Iris pigment epithelial cell (primary cell): ENCODE measurements around the gene TXNRD1.
"Not testable (repeated sequence)": the region's sequence is repeated elsewhere in the genome, so short reads cannot be mapped to it uniquely, and the experiment has no call there.

Experiments
- DNase-seq: peaks from one replicate; pipeline ENCODE4 v3.0.0-alpha.2; 2011; ENCODE audit warnings: low read depth

Gene TXNRD1

DNA sequence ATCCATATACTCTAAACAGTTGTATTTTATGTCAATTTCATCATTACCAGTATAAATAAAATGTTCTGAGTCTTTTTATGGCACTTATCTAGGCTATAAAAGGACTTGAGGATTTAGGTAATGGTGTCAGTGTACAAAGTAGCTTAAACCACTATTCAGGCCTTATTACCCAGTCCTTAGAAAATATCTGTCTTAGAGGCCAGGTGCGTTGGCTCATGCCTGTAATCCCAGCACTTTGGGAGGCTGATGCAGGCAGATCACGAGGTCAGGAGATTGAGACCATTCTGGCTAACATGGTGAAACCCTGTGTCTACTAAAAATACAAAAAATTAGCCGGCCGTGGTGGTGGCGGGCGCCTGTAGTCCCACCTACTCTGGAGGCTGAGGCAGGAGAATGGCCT lies 112.7 kb downstream of the TXNRD1 start:
- DNase-seq, result not testable (repeated sequence)

DNA sequence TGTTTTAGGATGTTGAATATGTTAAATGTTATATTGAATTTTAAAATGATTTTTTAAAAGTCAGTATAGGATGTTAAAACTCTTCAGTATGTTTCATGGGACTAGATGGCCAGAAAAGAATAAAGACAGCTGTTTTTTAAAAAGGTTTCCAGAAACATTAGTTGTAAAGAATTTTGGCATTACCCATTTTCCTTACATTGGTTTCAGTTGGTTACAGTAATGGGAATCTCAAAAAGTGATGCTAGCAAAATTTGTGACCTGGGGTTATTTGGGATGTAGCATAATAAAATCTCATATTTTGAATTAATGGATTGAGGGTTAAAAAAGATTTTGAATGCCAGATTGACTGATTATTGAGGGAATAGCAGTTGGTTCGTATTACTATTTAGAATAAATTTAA lies 113.2 kb downstream of the TXNRD1 start:
- no peak for DNase-seq

DNA sequence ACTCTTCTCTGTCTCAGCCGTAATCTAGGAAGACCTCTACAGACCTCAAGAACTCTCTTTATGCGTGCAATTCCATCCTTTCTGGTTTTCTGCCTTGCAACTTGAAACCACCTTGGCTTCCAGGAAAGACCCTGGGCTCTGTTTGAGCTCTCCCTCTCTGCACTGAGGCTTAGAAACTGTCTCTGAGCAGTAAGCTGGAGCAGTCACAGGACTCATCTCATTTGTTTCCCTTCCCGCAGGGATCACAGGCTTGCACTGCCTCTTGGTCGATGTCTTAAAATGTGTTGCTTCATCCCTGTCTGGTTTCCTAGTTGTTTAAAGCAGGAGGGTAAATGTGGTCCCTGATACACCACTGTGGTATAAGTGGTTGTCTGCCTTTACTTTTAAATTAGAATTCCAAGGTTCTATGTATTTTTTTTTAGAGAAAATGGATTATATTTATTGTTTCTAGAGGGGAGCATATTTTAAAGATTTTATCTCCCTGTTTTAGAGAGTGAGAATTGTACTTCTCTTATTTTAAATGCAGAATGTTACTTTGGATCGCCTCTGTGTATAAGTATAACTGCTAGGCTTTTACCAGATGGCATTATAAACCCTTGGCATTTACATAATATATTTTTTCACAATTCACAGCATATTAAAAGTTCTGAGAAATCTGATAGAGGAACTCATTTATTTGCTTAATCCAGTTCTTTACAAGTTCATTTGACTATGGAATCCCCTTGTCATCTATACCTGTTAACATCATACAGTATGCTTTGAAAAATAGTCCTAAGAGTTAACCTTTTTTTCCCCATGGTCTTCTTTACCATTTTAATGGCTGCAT lies 114.3 kb downstream of the TXNRD1 start:
- DNase-seq, result no peak

DNA sequence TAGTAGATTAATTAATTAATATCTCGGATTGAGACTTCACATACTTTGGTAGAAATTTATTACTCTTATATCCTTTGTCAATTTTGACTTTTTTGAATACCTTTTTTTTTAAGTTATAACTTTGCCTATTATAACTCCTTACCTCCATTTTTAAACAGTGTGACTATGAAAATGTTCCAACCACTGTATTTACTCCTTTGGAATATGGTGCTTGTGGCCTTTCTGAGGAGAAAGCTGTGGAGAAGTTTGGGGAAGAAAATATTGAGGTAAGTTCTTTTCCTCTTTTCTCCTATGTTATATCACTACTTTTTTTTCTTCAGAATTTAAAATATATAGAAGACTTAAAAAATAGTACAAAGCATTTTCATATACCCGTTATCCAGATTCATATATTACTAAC lies 115.8 kb downstream of the TXNRD1 start:
- no peak for DNase-seq

DNA sequence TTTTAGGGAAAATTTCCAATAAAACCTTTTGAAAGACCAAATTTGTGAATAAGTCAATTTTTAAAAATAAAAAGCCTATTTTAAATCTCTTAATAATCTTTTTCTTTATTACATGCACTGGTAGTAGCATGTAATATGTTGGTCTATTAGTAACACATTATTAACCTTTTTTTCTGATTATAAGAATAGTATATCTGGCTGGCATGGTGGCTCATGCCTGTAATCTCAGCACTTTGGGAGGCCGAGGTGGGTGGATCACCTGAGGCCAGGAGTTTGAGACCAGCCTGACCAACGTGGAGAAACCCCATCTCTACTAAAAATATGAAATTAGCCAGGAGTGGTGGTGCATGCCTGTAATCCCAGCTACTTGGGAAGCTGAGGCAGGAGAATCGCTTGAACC lies 116.7 kb downstream of the TXNRD1 start:
- DNase-seq, result not testable (repeated sequence)

DNA sequence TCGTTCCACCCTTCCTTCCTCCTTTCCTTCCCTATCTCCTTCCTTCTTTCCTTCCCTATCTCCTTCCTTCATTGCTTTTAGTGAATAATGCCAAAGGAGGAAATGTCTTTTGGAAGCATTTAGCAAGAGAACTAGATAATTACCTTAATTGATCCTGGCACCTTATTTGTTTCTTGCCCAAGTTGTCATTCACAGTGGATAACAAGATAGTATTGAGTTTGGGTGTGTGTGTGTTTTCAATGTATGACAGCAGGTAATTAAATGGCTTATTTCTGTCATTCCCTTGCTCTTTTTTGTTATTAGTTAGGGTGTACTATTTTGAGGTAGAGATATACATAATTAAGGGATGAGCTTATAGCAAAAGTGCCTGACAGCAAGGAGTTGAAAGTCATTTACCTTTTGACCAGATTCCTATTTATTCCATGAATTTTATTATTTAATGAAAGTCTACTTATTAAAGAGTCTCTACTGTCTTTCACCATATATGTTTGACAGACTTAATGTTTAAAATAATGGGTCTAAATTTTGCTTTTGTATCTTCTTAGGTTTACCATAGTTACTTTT lies 118.2 kb downstream of the TXNRD1 start:
- no peak for DNase-seq

DNA sequence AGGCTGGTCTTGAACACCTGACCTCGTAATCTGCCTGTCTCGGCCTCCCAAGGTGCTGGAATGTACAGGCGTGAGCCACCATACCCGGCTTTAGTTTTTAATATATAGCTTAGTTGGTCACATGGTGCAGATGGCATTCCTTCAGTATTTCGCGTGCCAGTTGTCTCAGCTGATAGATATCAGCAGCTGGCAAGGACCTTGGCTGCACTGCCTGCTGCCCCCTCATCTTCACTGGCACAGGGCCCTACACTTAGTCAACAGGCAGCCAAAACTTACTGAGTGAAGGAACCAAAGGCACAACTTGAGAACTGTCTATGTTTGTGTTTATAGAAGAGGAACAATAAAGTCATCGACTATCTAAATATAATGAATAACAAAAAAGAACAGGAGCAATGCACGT lies 119.0 kb downstream of the TXNRD1 start:
- DNase-seq, result no peak

DNA sequence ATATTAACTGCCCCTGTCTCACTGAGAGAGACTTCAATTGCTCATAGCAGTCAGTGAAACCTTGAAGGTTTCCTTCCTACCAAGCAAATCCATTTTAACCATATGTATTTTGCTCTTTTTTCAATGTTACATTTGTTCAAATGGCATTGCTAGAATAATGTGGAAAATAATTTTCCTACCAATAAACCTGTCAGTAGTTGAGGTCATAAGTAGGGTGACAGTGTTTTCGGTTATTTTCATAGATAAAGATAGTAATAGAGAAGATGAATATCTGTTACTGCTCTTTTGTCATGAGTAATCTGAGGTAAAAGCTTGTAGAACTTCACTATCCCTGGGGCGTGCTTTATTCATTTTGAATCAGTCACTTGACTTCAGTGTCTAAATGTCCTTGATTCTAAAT lies 120.5 kb downstream of the TXNRD1 start:
- DNase-seq, result no peak

DNA sequence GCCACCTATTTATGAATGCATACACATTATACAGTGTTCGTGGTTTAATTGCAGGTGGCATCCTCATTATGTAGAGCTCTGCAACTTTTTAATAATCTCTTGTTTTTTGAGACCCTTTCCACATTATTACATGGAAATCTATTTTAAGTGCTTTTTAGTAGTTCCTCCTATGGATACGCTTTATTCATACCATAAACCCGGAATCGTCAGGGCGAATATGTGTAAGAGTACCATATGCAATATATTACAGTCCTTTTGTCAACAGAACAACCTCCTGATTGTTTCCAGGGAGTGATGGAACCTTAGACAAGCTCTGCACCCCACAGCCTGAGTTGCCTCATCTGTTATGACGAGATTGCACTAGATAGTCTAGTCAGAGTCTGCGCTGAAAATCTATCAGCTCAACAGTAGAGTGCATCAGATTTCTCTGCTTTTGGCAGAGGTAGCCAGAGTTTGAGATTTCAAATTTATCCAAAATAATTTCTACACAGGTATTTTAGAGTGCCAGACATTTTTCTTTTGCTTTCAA lies 121.5 kb downstream of the TXNRD1 start:
- DNase-seq, result peak; percentile 36

DNA sequence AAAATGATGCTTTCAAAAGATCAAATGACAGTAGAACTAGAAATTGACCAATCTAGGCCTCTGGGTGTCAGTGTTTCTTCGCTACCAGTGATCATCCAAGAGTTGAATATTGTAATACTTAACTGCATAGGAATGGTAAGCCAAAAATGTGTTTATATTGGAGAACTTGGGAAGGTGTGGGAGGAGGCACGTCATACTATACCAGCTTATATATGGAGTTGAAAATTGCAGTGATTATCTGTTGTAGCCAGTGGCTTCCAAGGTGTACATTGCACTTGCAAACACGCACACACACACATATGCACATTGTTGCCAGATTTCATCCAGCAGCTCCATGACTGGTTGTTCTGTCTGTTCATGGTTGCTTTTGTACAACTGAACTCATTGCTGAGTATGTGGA lies 124.1 kb downstream of the TXNRD1 start:
- DNase-seq, result no peak

DNA sequence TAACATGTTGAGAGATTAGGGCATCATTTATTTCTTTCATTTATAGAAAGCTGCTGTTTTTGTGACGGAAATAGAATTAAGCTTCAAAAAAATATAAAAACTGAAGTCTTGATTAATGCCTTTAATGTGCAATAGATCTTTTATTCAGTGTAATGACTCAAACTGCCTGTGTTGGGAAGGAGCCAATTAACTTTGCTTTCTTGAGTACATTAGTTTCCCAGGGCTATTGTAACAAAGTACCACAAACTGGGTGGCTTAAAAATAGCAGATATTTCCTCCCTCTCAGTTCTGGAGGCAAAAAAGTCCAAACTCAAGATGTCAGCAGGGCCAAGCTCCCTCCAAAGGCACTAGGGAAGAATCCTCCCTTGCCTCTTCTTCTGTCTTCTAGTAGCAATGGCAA lies 124.6 kb downstream of the TXNRD1 start:
- peak; percentile 44 for DNase-seq

DNA sequence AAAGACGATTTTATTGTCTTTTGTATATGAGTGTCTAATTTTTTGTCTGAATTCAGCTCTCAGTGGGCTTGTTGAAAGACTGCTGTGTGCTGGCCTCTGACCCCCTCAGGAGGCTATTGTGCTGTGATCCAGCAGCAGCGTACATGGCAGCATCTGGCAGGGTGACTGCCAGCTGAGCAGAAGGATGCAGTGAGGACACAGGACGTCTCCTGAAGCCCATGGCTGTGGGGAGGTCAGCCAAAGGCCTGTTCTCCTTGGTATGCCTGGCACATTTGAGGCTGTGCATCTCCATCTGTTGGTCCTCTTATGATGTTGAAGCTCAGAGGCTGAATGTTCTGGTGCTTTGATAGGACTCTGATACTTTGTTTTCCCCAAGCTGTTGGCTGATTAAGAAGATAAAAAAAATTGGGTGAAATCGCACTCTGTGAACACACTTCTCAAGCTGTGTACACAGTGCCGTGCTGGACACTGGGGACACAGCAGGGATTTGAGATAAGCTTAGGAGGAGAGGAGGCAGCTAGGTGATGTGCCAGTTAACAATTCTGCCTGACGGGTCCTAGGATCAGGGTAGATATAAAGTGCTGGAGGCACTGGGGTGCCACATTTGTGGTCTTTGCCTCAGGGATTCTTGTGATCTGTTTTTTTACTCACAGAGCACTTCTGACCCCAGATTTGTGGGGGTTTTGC lies 125.5 kb downstream of the TXNRD1 start:
- DNase-seq, result no peak

DNA sequence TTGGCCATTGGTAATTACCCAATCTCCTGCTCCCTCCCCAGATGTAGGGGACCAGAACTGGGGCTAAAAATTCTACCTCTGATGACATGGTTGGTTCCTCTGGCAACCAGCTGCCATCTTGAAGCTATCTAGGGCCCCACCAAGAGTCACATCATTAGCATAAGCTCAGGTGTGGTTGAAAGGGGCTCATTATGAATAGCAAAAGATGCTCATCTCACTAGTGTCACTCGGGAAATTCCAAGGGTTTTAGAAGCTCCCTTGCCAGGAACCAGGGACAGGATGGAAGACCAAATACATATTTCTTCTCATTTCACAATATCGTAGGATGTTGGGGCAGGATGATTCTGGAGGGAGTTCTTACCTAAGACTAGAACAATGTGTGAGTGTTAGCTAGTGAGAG lies 126.6 kb downstream of the TXNRD1 start:
- DNase-seq, result no peak

DNA sequence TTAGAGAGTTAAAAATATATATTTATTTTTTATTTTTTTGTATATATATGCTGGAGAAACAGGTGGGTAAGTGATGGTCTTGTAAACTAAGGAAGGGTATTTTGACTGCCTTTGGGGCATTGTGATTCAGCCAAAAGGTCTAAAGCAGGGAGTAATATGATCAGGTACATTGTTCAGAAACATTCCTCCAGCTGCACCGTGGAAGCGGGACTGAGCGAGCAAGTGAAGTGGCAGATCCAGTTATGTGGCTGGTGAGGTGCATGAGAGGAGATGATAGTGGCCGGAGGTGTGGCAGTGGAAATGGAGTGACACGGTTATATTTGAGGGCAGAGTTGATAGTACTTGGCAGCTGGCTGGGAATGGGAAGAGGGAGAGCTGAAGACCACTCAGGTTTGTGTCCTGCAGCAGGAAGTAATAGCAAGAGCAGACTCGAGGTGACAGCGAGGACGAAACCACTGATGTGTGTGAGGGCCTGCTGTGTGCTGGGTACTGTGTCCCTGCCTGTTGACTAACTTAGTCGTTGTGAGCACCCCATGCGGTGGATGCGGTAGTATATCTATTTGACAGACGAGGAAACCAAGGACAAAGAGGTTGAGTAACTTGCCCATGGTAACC lies 127.2 kb downstream of the TXNRD1 start:
- DNase-seq, result no peak

DNA sequence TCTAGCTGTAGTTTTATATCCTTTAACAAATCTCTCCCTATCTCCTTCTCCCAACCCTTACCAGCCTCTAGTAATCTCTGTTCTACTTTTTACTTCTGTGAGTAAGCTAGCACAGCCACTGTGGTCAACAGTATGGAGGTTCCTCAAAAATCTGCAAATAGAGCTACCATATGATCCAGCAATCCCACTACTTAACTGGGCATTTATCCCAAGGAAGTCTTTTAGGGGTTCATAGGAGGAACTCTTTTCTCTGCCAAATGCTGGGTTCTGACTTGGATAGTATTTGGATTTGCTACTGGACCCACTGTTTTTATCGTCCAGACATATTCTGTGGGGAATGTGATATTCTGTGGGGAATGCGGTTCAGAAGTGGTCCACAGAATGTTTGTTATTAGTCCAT lies 129.1 kb downstream of the TXNRD1 start:
- no peak for DNase-seq

DNA sequence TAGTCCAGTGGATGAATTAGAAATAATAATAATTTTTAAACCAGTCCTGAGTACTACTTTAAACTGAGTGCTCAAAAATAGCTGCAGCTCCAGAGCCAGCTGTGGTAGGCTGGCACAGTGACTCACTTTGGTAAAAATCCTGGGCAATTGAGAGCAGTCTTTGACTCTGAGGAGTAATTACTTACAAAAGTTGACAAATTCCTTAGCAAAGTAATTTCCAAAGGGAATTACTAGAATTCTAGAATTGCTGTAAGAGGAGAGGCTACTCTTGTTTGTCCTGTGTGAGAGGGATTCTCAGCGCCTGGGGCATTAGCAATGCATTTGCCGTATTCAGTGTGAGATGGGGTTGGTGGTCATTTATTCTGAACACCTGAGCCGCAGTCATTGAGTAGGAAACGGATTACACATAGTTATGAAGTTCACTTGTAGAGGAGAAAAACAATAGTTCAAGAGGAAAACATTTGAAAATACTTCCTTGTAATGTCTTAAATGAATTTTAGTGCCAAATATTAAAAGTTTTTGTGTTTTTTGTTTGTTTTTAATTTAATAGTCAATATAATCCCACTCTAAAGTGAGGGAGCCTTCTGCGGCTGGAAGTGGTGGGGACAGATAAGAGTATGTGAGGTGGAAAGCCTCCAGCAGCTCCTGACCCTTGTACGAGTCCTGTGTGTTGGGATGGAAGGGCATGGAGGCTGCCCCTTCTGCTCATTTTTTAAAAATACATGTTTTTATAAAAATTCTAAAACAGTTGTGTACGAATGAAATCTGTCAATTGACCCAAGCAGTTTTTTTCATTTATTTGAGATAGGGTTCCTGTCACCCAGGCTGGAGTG lies 129.9 kb downstream of the TXNRD1 start:
- DNase-seq, result no peak

DNA sequence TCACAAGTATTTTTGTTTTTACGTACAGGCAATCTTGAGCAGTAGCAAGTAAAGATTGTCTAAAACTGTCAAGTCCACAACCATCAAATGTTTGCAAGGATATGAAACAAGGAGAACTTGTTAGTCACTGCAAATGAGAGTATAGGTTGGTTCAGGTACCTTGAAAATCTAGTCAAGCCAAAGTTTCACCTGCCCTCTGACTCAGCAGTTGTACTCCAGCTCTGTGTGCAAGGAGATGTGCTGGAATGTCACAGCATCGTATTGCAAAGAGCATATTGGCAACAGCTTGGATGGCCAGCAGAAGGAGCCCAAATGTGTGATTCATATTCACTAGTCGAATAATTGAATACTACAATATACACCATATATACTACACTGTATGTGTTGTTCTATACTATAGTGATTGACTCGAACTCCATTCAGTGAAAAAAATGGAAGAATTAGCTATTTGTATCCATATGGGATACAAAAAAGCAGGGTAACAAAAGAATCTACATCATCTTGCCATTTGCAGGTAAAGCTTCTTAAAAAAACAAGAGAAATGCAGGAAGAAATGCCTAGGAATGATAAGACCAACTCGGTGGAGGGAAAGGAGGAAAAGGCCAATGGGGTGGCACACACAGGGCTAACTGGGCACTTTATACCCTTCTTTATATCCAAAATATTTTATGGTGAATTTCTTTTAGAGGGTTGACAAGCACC lies 131.9 kb downstream of the TXNRD1 start:
- DNase-seq, result peak; percentile 70

DNA sequence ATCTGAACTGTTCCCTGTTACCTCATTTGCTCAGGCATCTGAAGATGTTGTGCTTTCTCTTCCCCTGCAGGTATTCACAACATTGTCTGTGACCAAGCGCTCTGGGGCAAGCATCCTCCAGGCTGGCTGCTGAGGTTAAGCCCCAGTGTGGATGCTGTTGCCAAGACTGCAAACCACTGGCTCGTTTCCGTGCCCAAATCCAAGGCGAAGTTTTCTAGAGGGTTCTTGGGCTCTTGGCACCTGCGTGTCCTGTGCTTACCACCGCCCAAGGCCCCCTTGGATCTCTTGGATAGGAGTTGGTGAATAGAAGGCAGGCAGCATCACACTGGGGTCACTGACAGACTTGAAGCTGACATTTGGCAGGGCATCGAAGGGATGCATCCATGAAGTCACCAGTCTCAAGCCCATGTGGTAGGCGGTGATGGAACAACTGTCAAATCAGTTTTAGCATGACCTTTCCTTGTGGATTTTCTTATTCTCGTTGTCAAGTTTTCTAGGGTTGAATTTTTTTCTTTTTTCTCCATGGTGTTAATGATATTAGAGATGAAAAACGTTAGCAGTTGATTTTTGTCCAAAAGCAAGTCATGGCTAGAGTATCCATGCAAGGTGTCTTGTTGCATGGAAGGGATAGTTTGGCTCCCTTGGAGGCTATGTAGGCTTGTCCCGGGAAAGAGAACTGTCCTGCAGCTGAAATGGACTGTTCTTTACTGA lies 132.9 kb downstream of the TXNRD1 start:
- no peak for DNase-seq

DNA sequence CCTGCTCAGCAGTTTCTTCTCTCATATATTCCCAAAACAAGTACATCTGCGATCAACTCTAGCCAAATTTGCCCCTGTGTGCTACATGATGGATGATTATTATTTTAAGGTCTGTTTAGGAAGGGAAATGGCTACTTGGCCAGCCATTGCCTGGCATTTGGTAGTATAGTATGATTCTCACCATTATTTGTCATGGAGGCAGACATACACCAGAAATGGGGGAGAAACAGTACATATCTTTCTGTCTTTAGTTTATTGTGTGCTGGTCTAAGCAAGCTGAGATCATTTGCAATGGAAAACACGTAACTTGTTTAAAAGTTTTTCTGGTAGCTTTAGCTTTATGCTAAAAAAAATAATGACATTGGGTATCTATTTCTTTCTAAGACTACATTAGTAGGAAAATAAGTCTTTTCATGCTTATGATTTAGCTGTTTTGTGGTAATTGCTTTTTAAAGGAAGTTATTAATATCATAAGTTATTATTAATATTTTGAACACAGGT lies 133.5 kb downstream of the TXNRD1 start:
- no peak for DNase-seq
